C4-2B (cell line): Measurements from ENCODE around the gene SLC25A34.

ENCODE experiments used
- H3K27ac ChIP-seq: fragments of 450-650 bp; 2 replicates; pipeline ENCODE4 v1.5.1; 2017
- ZFX ChIP-seq: fragments of 450-650 bp; IDR thresholded peaks from 2 replicates; pipeline ENCODE4 v1.6.1; 2017
- TF ChIP-seq, protein P1 (sequence below): fragments of 450-650 bp; conservative IDR thresholded peaks from 2 replicates; pipeline ENCODE4 v1.5.1; 2017; ENCODE audit warnings: mild to moderate bottlenecking

SLC25A34 gene

GRCh38 chr1:15734901-15735300 lies 1.2 kb upstream of the SLC25A34 start:
- no peak for TF ChIP-seq ZFX
- TF ChIP-seq, protein P1, sequence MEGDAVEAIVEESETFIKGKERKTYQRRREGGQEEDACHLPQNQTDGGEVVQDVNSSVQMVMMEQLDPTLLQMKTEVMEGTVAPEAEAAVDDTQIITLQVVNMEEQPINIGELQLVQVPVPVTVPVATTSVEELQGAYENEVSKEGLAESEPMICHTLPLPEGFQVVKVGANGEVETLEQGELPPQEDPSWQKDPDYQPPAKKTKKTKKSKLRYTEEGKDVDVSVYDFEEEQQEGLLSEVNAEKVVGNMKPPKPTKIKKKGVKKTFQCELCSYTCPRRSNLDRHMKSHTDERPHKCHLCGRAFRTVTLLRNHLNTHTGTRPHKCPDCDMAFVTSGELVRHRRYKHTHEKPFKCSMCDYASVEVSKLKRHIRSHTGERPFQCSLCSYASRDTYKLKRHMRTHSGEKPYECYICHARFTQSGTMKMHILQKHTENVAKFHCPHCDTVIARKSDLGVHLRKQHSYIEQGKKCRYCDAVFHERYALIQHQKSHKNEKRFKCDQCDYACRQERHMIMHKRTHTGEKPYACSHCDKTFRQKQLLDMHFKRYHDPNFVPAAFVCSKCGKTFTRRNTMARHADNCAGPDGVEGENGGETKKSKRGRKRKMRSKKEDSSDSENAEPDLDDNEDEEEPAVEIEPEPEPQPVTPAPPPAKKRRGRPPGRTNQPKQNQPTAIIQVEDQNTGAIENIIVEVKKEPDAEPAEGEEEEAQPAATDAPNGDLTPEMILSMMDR, result no peak
- H3K27ac ChIP-seq, result peak overlapping the region; percentile 38

DNA sequence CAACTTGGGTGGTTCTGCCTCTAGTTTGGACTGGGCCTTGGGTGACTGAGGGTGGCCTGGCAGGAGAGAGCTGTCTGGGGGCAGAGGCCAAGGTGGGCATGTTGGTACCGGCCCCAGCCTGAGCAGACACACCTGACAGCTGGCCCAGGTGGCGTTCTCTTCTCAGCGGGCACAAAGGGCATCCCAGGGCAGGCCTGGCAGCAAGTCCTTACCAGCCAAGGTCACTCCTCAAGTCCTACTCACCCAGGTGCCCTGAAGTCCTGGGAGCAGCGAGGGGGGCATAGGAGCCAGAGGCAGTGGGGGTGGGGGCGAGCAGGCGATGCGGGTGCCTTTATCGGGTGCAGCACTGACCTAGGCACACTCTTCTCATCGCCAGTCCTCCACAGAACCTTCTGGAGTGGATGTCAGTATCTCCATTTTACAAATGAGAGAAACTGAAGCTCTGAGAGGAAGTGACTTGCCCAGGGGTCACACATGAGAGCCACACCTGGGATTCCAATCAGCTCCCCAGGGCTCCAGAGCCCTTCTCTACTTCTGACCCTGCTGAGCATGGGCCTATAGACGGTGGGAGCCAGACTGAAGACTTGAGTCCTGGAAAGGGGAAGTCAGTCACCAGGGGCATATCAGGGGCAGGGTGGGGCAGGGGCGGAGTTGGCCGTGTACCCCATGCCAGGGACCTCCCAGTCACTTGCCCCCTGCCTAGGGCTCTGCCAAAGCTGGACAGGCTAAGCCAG lies 587 bp upstream of the SLC25A34 start:
- TF ChIP-seq, protein P1, result no peak
- TF ChIP-seq ZFX, result no peak
- H3K27ac ChIP-seq, result peak overlapping the region; percentile 38

DNA sequence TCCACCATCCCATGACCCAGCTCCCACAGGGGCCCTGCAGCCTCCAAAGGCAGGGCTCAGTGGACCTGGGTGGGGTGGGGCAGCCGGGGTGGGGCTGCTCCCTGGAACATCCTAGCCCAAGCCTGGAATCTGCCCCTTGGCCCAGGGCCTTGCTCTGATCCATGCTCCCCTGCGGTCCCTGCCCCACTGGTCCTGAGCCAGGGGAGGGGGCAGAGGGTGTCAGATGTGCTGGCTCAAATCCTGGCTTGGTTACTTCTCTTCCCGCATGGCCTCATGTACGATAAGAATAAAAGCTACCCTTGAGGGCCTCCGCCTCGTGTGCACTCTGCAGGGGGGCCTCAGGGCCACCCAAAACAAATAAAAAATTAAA lies 819 bp downstream of the SLC25A34 start:
- no peak for TF ChIP-seq ZFX
- TF ChIP-seq, protein P1, result no peak
- H3K27ac ChIP-seq, result no peak overlapping the region; the same call in 1 of the 2 replicates

- TF ChIP-seq, protein P1, result no peak
- TF ChIP-seq ZFX, result no peak
- no peak overlapping the region for H3K27ac ChIP-seq
Measured at GRCh38 chr1:15737324-15738319, 1.6 kb downstream of the SLC25A34 start.

- no peak overlapping the region for H3K27ac ChIP-seq
Measured at GRCh38 chr1:15738416-15739113, 2.5 kb downstream of the SLC25A34 start.

GRCh38 chr1:15739259-15739658 lies 3.2 kb downstream of the SLC25A34 start:
- no peak for TF ChIP-seq ZFX
- TF ChIP-seq, protein P1, result no peak
- no peak overlapping the region for H3K27ac ChIP-seq

More at GRCh38 chr1:15738416-15739113, 2.5 kb downstream of the SLC25A34 start:
- TF ChIP-seq ZFX, result no peak
- TF ChIP-seq, protein P1, result no peak
